HG02623 (cell line): Measurements from ENCODE around the gene ITGB1.
A peak's percentile ranks its signal among the peaks of the same experiment; 100 is the strongest.
"Not testable (repeated sequence)": the region's sequence is repeated elsewhere in the genome, so short reads cannot be mapped to it uniquely, and the experiment has no call there.

Experiments used
- ATAC-seq: cut with Tn5 transposase; IDR thresholded peaks from one replicate; pipeline ENCODE4 v1.9.1; 2021; ENCODE audit warnings: moderate library complexity; ENCODE audit not compliant: unreplicated experiment

The ITGB1 gene

DNA sequence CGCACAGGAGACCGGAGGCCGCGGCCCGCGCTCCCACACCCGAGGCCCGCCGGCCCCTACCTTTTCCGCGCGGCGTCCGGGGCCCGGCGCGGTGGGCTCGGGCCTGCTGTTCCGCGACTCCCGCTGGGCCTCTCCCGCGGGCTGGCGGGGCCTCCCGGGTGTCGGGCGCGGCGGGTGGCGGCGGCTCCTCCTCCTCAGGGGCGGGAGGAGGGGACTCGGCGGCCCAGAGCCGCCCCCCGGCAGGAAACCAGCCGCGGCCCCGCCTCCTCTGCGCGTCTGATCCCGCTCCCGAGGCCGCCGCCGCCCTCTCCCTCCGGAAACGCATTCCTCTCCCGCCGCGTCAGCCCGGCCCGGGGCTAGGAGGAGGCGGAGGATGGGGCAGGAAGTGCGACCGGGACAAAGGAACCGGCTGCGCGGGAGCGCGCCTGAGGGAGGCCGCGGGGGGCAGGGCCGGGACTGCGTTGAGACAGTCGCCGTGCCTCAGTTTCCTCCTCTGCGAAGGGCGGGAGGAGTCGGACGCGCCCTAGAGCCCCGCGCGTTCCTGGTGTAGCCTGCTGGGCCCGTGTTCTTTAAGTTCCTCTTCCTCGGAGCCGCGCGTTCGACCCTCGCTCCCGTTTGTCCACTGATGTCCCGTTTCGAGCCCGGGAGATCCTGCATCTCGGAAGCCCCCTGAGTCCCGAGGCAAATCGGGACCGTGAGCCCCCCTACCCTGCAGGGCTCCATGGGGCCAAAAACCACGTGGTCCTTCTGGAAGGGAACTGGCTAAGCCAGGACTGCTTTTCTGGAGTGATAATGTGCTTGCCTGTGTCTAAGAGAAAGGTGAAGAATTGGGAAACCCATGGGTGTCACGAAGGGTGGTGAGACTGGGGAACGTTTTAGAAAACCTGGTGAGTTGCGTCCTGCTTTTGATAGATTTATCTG, at the start of gene ITGB1:
ITGB1 (minus strand) TSS at position 146 of the 921 bp plus-strand sequence. CDS start 22,672 bp downstream, outside the sequence.
- ATAC-seq = peak; percentile 80

DNA sequence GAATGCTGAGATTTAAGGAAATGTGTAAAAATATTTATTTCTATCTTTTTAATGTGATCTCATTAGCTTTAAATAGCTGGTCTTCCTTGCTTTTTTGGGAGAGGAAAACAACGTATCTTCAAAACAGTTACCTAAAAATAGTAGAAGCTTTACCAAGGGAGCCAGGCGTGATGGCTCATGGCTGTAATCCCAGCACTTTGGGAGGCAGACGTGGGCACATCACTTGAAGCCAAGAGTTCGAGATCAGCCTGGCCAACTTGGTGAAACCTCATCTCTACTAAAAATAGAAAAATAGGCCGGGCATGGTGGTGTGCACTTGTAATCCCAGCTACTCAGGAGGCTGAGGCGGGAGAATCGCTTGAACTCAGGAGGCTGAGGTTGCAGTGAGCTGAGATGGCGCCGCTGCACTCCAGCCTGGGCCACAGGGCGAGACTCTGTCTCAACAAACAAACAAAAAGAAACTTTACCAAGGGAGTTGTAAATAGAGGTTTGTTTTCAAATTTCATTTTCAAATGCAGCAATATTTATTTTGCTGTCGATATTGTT, 48.4 kb upstream of the ITGB1 start:
- no peak for ATAC-seq

DNA sequence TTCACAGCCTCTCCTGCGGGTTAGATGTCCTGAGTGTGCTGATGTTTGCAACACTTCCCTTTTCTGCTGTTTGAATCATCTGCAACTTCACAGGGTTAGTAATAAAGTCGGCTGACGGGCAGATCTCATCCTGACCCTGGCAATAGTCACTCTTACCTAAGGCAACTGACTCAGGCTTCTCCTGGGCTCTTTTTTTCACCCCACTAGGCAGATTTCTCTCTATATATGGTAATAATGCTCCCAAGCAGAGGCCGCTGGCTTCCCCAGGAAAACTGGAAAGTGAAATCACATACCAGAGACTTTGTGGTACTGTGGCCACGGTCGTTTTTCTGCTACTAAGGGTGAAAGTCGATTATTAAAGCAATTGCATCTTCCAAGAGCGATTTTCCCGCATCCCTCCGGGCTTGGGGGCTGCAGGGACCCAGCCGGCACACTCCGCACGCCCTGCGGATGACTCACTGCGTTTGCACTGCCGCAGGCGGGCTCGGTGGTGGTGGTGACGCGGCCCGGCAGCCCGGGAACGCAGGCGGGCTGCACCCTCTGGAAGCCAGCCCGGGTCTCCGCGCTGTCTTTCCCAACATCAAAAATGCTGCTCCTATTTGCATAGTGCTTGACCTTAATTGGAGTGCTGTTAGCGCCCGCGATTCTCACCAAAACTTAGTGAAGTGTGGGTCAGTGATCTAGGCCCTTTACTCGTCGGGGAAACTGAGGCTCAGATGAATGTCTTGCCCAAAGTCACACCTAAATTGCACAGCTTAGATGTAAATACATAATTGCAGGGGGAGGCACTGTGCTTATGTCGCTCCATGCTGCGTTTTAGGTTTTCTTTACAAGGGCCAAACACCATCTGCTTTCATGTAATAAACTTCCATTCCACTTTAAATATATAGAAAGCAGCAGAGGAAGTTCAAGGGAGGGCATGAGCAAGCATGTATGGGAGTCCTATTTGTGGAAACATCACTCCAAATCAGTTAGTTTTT, 47.6 kb upstream of the ITGB1 start:
- no peak for ATAC-seq

DNA sequence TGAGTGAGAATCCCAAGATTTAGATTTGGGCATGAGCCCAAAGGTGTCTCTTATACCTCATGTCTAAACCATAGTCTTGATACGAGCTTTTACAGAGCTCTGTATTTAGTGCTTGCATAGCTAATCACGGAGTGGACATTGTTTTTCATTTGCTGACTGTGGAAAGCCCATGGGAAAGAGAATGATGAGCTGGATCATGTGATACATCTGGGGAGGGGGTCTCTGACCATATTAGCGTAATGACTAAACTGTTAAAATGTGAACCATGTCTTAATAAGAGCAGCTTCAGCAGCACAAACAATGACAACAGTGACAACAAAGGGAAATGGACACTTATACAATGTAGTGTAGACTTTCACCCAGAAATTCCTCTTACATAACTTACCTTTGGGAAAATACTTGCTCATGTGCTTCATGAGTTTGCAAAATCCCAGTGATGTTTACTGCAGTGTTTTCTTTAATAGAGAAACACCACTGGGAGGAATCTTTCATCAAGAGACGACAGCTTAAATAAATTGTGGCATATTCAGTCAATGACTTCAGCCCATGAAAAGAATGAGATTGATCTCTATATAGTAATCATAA, 44.0 kb upstream of the ITGB1 start:
- no peak for ATAC-seq

DNA sequence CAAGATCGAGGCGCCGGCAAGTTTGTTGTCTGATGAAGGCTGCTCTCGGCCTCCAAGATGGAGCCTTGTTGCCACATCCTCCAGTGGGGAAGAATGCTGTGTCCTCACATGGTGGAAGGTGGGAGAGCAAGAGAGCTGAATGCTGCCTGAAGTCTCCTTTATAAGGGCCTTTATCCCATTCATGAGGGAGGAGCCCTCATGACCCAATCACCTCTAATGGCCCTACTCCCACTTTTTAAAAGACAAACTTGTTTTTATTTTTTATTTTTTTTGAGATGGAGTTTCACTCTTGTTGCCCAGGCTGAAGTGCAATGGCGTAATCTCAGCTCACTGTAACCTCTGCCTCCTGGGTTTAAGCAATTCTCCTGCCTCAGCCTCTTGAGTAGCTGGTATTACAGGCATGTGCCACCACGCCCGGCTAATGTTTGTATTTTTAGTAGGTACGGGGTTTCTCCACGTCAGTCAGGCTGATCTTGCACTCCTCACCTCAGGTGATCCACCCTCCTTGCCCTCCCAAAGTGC, 40.1 kb upstream of the ITGB1 start:
- ATAC-seq = not testable (repeated sequence)

DNA sequence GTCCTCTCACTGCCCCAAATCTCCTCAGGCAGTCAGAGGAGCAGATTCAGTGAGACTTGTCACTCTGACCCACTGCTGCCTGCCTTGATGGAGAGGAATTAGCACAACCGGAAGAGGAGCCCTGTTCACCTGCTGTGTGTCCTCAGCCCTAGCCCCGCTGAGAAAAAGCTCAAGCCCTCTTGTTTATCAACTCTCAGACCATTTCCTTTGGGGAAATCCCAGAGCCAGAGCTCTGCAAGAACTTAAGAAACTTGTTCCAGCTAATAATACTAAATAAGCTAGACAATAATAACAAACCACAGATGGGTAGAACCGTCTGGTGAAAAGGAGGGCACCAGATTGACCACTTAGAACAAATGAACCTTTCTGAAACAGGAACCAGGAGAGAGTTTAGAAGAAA, 37.7 kb upstream of the ITGB1 start:
- no peak for ATAC-seq

DNA sequence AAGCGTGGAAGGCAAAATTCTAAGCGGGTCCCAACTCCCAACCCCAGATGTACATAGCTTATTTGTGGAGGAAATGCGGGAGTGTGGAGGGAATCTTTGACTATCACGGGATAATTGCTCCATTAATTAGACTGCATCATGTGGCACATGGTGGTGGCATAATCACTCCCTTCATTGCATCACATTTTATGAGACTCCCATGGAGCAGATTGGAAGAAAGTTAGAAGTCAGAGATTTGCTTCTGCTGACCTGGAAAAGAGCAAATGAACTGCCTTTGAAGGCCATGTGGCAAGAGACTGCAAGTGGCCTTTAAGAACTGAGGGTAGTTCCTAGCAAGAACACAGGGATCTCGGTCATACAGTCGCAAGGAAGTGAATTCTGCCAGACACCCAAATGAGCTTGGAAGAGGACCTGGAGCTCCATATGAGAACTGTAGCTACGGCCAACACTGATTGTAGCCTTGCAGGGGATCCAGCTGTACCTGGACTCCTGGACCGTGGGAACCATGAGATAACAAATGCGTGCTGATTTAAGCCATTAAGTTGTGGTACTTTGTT, 37.1 kb upstream of the ITGB1 start:
- ATAC-seq = no peak

DNA sequence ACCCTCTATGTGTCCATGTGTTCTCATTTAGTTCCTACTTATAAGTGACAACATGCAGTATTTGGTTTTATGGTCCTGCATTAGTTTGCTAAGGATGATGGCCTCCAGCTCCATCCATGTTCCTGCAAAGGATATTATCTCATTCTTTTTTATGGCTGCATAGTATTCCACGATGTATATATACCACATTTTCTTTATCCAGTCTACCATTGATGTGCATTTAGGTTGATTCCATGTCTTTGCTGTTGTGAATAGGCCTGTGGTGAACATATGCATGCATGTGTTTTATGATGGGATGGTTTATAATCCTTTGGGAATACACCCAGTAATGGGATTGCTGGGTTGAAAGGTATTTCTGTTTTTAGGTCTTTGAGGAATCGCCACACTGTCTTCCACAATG, 36.6 kb upstream of the ITGB1 start:
- not testable (repeated sequence) for ATAC-seq

DNA sequence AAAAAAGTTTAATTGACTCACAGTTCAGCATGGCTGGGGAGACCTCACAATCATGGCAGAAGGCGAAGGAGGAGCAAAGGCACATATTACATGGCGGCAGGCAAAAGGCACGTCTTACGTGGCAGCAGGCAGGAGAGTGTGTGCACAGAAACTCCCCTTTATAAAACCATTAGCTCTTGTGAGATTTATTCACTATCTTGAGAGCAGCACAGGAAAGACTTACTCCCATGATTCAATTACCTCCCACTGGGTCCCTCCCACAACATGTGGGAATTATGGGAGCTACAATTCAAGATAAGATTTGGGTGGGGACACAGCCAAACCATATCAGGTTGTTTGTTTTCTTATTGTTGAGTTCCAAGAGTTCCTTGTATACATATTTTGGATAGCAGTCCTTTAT, 34.3 kb upstream of the ITGB1 start:
- not testable (repeated sequence) for ATAC-seq

DNA sequence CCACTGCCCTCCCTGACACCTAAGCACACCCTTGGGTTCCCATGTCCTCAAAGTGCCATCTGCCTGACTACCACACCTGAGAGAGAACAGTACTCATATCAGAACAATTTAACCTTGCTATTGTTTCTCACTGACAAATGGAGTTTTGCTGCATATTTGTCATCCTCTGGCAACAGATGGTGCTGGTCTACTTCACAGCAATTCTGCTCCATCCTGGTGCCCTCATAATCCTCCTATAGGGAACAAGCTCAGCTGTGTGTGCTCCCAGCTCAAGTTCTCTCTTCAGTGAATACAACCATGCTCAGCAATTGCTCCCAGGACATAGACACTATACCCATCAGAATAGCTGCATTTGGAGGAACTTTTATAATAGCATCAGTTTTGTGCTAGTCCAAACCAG, 32.8 kb upstream of the ITGB1 start:
- no peak for ATAC-seq

DNA sequence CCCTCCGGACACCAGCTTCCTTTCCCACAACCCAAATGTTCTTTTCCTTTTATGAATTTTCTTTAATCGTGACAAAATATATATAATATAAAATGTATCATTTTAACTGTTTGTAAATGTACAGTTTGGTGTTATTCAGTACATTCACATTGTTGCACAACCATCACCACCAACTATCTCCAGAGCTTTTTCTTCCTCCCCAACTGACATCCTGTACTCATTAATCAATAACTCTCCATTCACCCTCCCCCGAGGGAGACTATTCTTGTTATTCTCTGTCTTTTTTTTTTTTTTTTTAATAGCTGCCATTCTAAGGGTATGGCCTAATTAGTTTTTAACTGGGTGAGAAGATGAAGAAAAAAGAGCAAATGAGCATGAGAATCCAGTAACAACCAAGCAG, 30.6 kb upstream of the ITGB1 start:
- no peak for ATAC-seq

DNA sequence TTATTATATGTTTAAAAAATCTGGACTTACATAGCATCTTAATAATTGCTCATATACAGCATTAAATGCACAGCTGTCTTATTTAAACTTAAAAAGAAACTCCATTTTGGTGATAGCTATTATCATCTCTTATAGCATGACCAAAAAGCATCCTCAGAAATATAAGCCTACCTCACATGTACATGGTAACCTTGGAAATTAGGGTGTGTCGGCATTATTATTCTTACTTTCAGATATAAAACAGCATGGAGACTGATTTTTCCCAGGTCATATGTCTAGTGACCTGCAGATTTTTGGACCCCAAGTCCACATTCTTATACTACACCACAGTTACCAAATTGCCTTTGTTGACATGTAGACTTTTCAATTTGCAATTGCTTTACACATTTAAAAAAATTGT, 29.1 kb upstream of the ITGB1 start:
- no peak for ATAC-seq

DNA sequence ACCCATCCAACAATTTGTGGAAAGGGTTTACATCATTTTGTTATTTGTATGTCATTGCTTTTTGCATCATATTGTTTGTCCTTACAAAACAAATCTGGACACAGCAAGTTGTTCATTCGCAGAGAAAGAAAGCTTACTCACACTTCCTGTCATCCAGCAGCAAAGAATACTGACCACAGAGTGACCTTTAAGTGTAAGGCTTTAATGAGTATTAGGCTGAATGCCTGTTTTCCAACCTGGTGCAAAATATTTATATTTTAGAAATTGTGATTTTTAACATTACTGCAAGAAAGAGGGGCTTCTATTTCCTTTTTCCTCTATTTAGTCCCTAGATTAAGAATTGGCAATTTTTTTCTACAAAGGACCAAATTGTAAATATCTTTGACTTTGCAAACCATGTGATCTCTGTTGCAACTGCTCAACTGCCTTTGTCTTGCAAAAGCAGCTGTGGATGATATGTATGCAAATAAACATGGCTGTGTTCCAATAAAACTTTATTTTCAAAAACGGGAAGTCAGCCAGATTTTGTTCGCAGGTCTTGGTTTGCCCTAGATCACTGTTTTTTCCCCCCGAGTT, 27.8 kb upstream of the ITGB1 start:
- no peak for ATAC-seq

DNA sequence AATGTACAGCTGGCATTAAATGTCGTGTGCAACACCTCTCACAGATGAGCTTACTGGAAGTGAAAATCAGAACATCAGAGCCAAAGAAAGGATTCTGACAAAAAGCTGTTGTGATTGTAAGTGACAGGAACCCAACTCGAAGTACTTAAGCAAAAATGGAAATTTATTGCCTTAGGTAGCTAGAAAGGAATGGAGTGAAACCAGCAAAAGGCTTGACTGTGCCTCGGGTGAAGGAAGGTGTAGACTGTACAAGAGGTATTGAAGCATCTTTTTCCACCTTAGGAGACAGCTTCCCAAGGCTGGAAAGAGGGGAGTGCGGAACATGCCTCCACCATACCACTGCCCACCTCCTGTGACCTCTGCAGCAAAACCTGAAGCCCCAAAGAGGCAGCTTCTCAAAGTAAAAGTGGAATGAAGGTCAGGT, 27.3 kb upstream of the ITGB1 start:
- ATAC-seq = no peak

DNA sequence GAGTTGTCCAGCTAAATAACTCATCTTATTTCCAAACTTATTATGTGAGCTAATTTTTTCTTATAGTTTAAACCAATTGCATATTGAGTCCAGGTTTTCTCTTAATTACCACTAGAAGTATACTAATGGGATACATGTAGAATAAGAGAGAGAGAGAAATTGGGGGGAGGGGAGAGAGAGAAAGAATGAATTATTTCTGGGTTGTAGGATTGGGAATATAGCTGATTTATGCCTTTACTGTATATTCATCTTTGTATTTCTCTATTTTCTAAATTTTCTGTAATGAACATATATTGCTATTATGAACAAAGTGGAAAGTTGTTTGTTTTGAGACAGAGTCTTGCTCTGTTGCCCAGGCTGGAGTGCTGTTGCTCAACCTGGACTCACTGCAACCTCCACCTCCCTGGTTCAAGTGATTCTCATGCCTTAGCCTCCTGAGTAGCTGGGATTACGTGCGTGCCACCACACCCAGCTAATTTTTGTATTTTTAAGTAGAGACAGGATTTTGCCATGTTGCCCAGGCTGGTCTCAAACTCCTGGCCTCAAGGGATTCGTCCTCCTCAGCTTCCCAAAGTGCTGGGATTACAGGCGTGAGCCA, 26.1 kb upstream of the ITGB1 start:
- ATAC-seq = no peak

DNA sequence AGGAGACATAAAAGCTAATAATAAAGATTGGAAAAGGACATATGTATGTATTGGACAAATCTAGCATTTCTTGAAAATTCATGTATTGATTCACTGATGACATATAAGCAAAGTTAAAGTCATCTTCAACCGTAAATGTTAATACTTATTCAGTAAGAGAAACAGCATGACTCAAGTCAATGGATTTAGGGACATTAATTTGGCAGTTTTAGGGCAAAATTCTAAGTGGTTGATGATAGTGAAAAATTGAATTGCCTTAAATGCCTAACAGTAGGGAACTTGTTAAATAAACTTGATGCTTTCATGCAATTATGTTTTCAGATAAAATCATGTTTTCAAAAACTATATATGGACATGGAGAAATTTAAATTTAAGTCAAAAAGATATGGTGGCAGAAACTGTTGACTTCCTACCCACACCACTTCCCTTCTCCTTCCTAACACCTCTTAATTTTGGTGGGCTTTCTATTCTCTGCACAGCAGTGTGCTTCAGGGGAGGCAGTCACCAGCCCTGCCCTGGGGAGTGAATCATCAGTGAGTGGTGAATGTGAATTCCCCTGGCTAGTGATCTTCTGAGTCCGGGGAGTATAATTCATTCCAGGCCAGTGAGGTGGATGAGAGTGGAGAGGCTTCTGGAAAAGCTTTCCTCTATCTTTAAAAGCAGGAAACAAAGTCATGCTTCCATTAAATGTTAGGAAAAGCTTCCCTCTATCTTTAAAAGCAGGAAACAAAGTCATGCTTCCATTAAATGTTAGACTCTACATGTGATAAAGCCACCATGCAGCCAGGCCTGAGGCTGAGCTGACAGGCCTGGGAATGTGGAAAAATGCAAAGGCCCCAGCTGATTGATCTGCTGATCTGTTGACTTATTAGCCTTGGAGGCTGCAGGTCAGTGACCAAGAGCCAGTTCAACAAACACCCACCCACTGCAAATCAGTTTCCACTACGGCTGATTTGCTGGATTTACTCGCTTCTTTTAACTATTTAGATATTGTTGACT, 25.2 kb upstream of the ITGB1 start:
- ATAC-seq = no peak

DNA sequence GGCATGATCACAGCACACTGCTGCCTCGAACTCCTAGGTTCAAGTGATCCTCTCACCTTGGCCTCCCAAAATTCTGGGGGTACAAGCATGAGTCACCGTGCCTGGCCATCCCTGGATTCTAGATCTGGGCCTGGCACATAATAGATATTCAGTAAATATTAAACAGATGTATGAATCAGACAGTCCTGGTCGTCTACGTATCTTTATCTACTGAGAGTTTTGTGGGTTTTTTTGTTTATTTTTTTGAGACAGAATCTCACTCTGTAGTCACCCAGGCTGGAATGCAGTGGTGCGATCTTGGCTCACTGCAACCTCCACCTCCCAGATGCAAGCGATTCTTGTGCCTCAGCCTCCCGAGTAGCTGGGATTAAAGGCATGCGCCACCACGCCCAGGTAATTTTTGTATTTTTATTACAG, 24.3 kb upstream of the ITGB1 start:
- no peak for ATAC-seq

DNA sequence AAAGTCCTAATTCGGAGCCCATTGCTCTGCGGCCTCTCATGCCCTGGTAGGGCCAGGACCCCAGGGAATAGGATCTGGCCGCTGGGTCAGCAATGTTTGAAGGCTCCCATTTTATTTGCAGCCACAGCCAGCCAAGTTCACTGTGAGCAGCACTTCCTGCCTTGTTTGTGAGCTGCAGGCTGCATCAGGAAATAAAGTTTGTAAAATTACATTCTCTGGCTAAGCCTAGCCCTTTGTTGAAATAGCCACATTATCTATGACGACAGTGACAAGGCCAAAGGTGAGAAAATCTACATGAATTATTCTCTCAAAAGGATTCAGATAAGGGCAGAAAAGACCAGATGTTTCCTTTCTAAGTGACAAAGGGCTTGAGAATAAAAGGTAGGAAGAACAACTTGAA, 23.7 kb upstream of the ITGB1 start:
- ATAC-seq = no peak
